ENCODE measurements around the gene LMBRD1.

DNA sequence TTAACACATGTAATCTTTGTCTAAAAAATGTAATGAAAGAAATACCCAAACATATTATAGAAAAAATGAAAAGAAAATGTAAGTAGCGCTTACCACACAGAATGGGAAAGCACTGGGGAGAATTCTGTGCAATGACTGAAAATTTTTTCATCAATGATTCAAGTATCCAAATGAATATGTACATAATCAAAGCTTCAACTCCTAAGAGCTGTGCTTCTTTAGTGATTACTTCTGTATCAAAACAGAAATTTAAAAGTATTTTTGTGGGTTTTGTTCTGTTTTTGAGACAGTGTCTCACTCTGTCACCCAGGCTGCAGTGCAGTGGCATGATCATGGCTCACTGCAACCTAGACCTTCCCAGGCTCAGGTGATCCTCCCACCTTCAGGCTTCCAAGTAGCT, 13.7 kb downstream of the LMBRD1 start:
- TF ChIP-seq EP300 (IDR thresholded peaks at IDR 0.05) = no peak
- TF ChIP-seq, protein P1, sequence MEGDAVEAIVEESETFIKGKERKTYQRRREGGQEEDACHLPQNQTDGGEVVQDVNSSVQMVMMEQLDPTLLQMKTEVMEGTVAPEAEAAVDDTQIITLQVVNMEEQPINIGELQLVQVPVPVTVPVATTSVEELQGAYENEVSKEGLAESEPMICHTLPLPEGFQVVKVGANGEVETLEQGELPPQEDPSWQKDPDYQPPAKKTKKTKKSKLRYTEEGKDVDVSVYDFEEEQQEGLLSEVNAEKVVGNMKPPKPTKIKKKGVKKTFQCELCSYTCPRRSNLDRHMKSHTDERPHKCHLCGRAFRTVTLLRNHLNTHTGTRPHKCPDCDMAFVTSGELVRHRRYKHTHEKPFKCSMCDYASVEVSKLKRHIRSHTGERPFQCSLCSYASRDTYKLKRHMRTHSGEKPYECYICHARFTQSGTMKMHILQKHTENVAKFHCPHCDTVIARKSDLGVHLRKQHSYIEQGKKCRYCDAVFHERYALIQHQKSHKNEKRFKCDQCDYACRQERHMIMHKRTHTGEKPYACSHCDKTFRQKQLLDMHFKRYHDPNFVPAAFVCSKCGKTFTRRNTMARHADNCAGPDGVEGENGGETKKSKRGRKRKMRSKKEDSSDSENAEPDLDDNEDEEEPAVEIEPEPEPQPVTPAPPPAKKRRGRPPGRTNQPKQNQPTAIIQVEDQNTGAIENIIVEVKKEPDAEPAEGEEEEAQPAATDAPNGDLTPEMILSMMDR (IDR thresholded peaks at IDR 0.05) = no peak
